ENCODE measurements around the gene MX2. TPM values are rescaled to one million over a fixed set of nuclear protein-coding genes. Genes with fewer than 3 reads are reported as not detected.

Gene MX2
- total and polyA plus RNA-seq, 9 of the 15 experiments (the other 6 are each of a cell fraction or from before 2014, with no cell fraction given): 0.10 to 0.95 (median 0.47) TPM; not detected in 1

DNA sequence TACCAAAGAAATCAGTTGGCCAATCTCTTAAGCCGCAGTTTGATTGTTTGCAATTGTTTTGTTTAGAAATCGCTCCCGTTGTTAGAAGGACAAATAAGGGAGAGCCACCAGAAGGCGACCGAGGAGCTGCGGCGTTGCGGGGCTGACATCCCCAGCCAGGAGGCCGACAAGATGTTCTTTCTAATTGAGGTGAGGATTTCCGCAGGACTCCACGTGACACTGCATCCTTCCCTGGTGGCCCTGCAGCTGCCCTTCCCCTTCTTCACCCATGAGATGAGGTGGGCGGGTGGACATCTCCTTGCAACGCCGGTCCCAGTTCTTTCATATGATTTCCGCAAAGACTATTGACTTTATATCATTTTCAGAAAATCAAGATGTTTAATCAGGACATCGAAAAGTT is 37.0 kb downstream of the MX2 start:
- BruUV-seq (replicated peaks): no TSS peak
- in situ Hi-C loops (cut with MboI) (no loop called here), intact Hi-C loops (cut with micrococcal nuclease) (no loop called here)
- 2% methylated on average over 16 of the region's 16 CpGs for WGBS (ENCODE audit: insufficient coverage, low coverage, missing lambda C conversion rate)
- CTCF ChIA-PET (ENCODE audit: low intra/inter-chr PET ratio): no interaction called here
- Histone ChIP-seq H3K9me1 (ENCODE audit: control insufficient read depth, insufficient read depth, low read length) (no peaks in the 10 kb centered on the region), H3K27me3 (ENCODE audit: control insufficient read depth in 2 of 2, insufficient read depth in 2 of 2, low read length in 2 of 2) (peaks cover 4 to 38% of the 10 kb centered on the region in 2 experiments; a peak in 3 of 5 replicates), H3K4me2 (ENCODE audit: insufficient read depth, low read length) (no peak overlapping the region), H3K4me3 (no peak overlapping the region), H3K27ac (ENCODE audit: extremely low read depth, low read depth, low read length) (no peak overlapping the region), H3K79me2 (ENCODE audit: control insufficient read depth, insufficient read depth, low read length) (no peaks in the 10 kb centered on the region), H3K4me1 (replicated peaks in 1 of 2; ENCODE audit: control insufficient read depth in 2 of 2, insufficient read depth in 2 of 2, low read length in 2 of 2) (no peaks in the 10 kb centered on the region), H4K20me1 (replicated peaks; ENCODE audit: control insufficient read depth, insufficient read depth, low read length) (no peaks in the 10 kb centered on the region; the same call in 1 of the 2 replicates), H2AFZ (ENCODE audit: low read depth, low read length) (no peak overlapping the region), H3K36me3 (ENCODE audit: control insufficient read depth, insufficient read depth, low read length) (no peaks in the 10 kb centered on the region), H3K9me3 (replicated peaks; ENCODE audit: control insufficient read depth, insufficient read depth, low read depth, low read length) (no peaks in the 10 kb centered on the region), H3K9ac (ENCODE audit: insufficient read depth in 1 of 2, low read depth in 2 of 2, low read length in 2 of 2) (no peak overlapping the region)
- DNase-seq (ENCODE audit: extremely low read depth in 1 of 4, low spot score in 3 of 4): no peak
- no peak for TF ChIP-seq NFXL1 (CRISPR knock-in tag; IDR thresholded peaks at IDR 0.05)
- no peak for TF ChIP-seq L3MBTL2 (IDR thresholded peaks at IDR 0.05)
- TF ChIP-seq RBBP5 (IDR thresholded peaks at IDR 0.05; ENCODE audit: borderline replicate concordance, insufficient read depth, low read length, poor library complexity, severe bottlenecking): no peak
- no peak for TF ChIP-seq ZNF764 (CRISPR knock-in tag; IDR thresholded peaks at IDR 0.05; ENCODE audit: low read depth)
- TF ChIP-seq SMC3 (conservative IDR thresholded peaks at IDR 0.05; ENCODE audit: insufficient read depth, low read depth, low read length): no peak
- no peak for TF ChIP-seq ZNF561 (CRISPR knock-in tag; conservative IDR thresholded peaks at IDR 0.05)
- no peak for TF ChIP-seq NR4A1 (CRISPR knock-in tag; IDR thresholded peaks at IDR 0.05)
- no peak for TF ChIP-seq NR4A1 (tag; IDR thresholded peaks at IDR 0.05)
- TF ChIP-seq, protein P1, sequence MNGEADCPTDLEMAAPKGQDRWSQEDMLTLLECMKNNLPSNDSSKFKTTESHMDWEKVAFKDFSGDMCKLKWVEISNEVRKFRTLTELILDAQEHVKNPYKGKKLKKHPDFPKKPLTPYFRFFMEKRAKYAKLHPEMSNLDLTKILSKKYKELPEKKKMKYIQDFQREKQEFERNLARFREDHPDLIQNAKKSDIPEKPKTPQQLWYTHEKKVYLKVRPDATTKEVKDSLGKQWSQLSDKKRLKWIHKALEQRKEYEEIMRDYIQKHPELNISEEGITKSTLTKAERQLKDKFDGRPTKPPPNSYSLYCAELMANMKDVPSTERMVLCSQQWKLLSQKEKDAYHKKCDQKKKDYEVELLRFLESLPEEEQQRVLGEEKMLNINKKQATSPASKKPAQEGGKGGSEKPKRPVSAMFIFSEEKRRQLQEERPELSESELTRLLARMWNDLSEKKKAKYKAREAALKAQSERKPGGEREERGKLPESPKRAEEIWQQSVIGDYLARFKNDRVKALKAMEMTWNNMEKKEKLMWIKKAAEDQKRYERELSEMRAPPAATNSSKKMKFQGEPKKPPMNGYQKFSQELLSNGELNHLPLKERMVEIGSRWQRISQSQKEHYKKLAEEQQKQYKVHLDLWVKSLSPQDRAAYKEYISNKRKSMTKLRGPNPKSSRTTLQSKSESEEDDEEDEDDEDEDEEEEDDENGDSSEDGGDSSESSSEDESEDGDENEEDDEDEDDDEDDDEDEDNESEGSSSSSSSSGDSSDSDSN (IDR thresholded peaks at IDR 0.05; ENCODE audit: borderline replicate concordance in 1 of 2, low read depth in 2 of 2, low read length in 2 of 2): no peak
- TF ChIP-seq NR1H2 (CRISPR knock-in tag; IDR thresholded peaks at IDR 0.05): no peak
- no peak for TF ChIP-seq STAG1 (CRISPR knock-in tag; IDR thresholded peaks at IDR 0.05; ENCODE audit: borderline replicate concordance)
- TF ChIP-seq ZNF830 (CRISPR knock-in tag; IDR thresholded peaks at IDR 0.05): no peak
- no peak for TF ChIP-seq ZKSCAN3 (CRISPR knock-in tag; IDR thresholded peaks at IDR 0.05)
- no peak for FAIRE-seq
- POLR2A ChIA-PET: no interaction called here
- no peak for ATAC-seq

Measured in K562 (cell line).